Peyer's patch (tissue), 4 donors: ENCODE results near the gene DMRTC2. TPM values are rescaled to one million over a fixed set of nuclear protein-coding genes. Genes with fewer than 3 reads are reported as not detected.
A peak's percentile ranks its signal among the peaks of the same experiment; 100 is the strongest.

ENCODE experiments used
- DNase-seq, 3 donors: peaks; one replicate each; pipeline ENCODE4 v3.0.0-alpha.2; 2017 to 2019
- H3K27ac ChIP-seq, 4 donors: fragments of 200-600 bp; sonication (generic); one replicate each; pipeline ENCODE4 v1.5.1; 2016 to 2019
- H3K27me3 ChIP-seq, 2 donors: fragments of 200-600 bp; sonication (generic); one replicate each; pipeline ENCODE4 v1.5.1; 2019
- H3K36me3 ChIP-seq, 3 donors: fragments of 200-600 bp; sonication (generic); one replicate each; pipeline ENCODE4 v1.5.1; 2016 to 2019
- H3K4me1 ChIP-seq, 4 donors: fragments of 200-600 bp; sonication (generic); one replicate each; pipeline ENCODE4 v1.5.1; 2016 to 2019
- H3K4me3 ChIP-seq, 4 donors: fragments of 200-600 bp; sonication (generic); 1 replicate in 3 of 4; 2 replicates in 1 of 4; pipeline ENCODE4 v1.5.1; 2016 to 2019; ENCODE audit warnings: mild to moderate bottlenecking in 1 of 4
- H3K9me3 ChIP-seq, 4 donors: fragments of 200-600 bp; sonication (generic); one replicate each; pipeline ENCODE4 v1.5.1; 2016 to 2019; ENCODE audit warnings: mild to moderate bottlenecking in 1 of 4
- CTCF ChIP-seq, 6 experiments: fragments of 450-650 bp in 4 of 6; fragments of 200-600 bp in 2 of 6; sonication (generic) in 1 of 6; IDR thresholded peaks; one replicate each; pipeline ENCODE4 v1.5.1; 2017 to 2019; ENCODE audit warnings: antibody characterized with exemption in 6 of 6, mild to moderate bottlenecking in 3 of 6, moderate library complexity in 1 of 6
- POLR2A ChIP-seq, 2 donors: fragments of 450-650 bp; IDR thresholded peaks; one replicate each; pipeline ENCODE4 v1.5.1; 2017; ENCODE audit warnings: antibody characterized with exemption in 2 of 2, mild to moderate bottlenecking in 2 of 2, moderate library complexity in 2 of 2
- total RNA-seq, 4 donors: library from RNA; depleted of rRNA; stranded (reverse); fragments of >200 nt; gene quantifications; one replicate each; pipeline ENCODE4 v1.1.0, GENCODE V29; 2016

Gene DMRTC2
- total RNA-seq, 4 donors from 2014 or later = not detected

GRCh38 chr19:41876847-41877832 is 32.3 kb downstream of the DMRTC2 start, which contains the start of gene CD79A:
Gene CD79A, plus strand, starts transcription at chr19:41877279. Its CDS starts 26 bp downstream, at chr19:41877305.
- Histone ChIP-seq H3K9me3 (no peaks in the 10 kb centered on the region), H3K27ac (peak within 1 kb of the TSS; percentile 56 to 98 (median 79)), H3K4me3 (peak within 1 kb of the TSS in 2 of 4 donors; percentile 55 to 58), H3K36me3 (no peaks in the 10 kb centered on the region), H3K4me1 (peaks cover 0 to 47% (median 30%) of the 10 kb centered on the region in 4 donors), H3K27me3 (no peaks in the 10 kb centered on the region)
- TF ChIP-seq POLR2A (IDR thresholded peaks at IDR 0.05) = no peak
- TF ChIP-seq CTCF (IDR thresholded peaks at IDR 0.05) = no peak
- peak in 2 of 3 donors; percentile 94 for DNase-seq

- H3K27ac ChIP-seq = peak overlapping the region; percentile 34 to 98 (median 79)
- no peaks in the 10 kb centered on the region for H3K36me3 ChIP-seq
These were observed 33.4 kb downstream of the DMRTC2 start for GRCh38 chr19:41877916-41878905.

GRCh38 chr19:41879080-41879479 is 34.2 kb downstream of the DMRTC2 start:
- no peaks in the 10 kb centered on the region for H3K9me3 ChIP-seq
- TF ChIP-seq POLR2A (IDR thresholded peaks at IDR 0.05) (no peak), CTCF (IDR thresholded peaks at IDR 0.05) (no peak)
- peaks cover 0 to 30% (median 17%) of the 10 kb centered on the region in 4 donors for H3K4me1 ChIP-seq
- peak overlapping the region in 1 of 4 donors; percentile 58 for H3K4me3 ChIP-seq
- H3K36me3 ChIP-seq = no peaks in the 10 kb centered on the region
- DNase-seq = no peak
- no peaks in the 10 kb centered on the region for H3K27me3 ChIP-seq
- peak overlapping the region in 2 of 4 donors; percentile 85 to 98 for H3K27ac ChIP-seq

More at GRCh38 chr19:41877916-41878905, 33.4 kb downstream of the DMRTC2 start:
- Histone ChIP-seq H3K4me1 (peaks cover 0 to 36% (median 21%) of the 10 kb centered on the region in 4 donors), H3K9me3 (no peaks in the 10 kb centered on the region), H3K4me3 (peak overlapping the region in 2 of 4 donors; percentile 55 to 58), H3K27me3 (no peaks in the 10 kb centered on the region)
- TF ChIP-seq CTCF (IDR thresholded peaks at IDR 0.05) = no peak
- TF ChIP-seq POLR2A (IDR thresholded peaks at IDR 0.05) = no peak
- no peak for DNase-seq

GRCh38 chr19:41879670-41880328 is 35.0 kb downstream of the DMRTC2 start:
- H3K4me3 ChIP-seq = peak overlapping the region in 1 of 4 donors; percentile 58
- H3K27ac ChIP-seq = peak overlapping the region in 1 of 4 donors; percentile 98
- H3K36me3 ChIP-seq = no peaks in the 10 kb centered on the region
- DNase-seq = no peak
- no peaks in the 10 kb centered on the region for H3K27me3 ChIP-seq
- TF ChIP-seq CTCF (IDR thresholded peaks at IDR 0.05) = no peak
- no peak for TF ChIP-seq POLR2A (IDR thresholded peaks at IDR 0.05)
- H3K4me1 ChIP-seq = peaks cover 0 to 26% (median 18%) of the 10 kb centered on the region in 4 donors
- no peaks in the 10 kb centered on the region for H3K9me3 ChIP-seq
